Limb (tissue), 2 donors: ENCODE data around the gene QSOX2.

Source experiments
- DNase-seq, 2 donors: peaks; one replicate each; pipeline ENCODE4 v3.0.0-alpha.2; 2016; ENCODE audit errors: extremely low spot score in 2 of 2

Gene QSOX2, protein sequence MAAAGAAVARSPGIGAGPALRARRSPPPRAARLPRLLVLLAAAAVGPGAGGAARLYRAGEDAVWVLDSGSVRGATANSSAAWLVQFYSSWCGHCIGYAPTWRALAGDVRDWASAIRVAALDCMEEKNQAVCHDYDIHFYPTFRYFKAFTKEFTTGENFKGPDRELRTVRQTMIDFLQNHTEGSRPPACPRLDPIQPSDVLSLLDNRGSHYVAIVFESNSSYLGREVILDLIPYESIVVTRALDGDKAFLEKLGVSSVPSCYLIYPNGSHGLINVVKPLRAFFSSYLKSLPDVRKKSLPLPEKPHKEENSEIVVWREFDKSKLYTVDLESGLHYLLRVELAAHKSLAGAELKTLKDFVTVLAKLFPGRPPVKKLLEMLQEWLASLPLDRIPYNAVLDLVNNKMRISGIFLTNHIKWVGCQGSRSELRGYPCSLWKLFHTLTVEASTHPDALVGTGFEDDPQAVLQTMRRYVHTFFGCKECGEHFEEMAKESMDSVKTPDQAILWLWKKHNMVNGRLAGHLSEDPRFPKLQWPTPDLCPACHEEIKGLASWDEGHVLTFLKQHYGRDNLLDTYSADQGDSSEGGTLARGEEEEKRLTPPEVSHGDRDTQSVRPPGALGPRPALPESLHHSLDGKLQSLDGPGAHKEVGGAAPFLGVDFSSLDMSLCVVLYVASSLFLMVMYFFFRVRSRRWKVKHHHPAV

GRCh38 chr9:136245219-136246150 lies at the start of gene QSOX2:
Gene QSOX2, minus strand, starts transcription at chr9:136245812. Its CDS starts 9 bp downstream, at chr9:136245803.
- DNase-seq: peak; percentile 83 to 94

- no peak for DNase-seq
Observed at GRCh38 chr9:136295055-136295454, 49.4 kb upstream of the QSOX2 start.

DNA sequence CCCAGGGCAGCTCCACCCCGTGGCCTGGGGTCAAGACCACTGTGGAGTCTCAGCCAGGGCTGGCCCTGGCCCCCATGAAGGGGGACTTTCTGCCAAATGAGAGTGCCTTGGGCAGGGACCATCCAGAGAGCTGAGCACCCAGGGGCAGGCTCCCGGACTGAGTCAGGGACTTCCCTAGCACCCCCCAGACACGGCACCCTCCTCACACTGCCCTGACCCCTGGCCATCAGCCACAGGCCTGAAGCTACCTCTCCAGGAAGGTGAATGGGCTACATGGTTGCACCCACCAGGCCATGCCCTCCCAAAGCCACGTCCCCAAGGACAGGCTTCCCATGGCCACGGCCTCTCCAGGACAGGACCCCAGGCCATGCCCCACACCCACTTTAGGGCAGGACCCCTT lies 48.8 kb upstream of the QSOX2 start:
- DNase-seq: no peak

DNA sequence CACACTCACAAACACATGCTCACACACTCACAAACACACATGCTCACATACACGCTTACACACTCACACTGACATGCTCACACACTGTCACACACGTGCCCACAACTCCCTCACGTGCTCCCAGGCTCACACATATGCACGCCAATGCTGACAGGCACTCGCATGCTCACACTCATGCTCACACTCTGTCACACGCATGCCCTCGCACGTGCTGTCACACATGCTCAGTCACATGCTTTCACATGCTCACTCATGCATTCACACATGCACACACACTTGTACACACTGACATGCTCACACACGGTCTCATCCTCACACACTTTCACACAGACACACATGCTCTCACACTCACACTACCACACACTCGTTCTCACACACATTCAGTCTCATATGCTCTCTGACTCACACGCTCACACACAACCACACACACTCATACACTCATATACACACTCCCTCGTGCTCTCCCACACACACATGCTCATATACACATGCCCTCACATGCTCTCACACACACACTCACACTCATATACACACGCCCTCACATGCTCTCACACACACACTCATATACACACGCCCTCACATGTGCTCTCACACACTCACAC lies 48.0 kb upstream of the QSOX2 start:
- DNase-seq: no peak

DNA sequence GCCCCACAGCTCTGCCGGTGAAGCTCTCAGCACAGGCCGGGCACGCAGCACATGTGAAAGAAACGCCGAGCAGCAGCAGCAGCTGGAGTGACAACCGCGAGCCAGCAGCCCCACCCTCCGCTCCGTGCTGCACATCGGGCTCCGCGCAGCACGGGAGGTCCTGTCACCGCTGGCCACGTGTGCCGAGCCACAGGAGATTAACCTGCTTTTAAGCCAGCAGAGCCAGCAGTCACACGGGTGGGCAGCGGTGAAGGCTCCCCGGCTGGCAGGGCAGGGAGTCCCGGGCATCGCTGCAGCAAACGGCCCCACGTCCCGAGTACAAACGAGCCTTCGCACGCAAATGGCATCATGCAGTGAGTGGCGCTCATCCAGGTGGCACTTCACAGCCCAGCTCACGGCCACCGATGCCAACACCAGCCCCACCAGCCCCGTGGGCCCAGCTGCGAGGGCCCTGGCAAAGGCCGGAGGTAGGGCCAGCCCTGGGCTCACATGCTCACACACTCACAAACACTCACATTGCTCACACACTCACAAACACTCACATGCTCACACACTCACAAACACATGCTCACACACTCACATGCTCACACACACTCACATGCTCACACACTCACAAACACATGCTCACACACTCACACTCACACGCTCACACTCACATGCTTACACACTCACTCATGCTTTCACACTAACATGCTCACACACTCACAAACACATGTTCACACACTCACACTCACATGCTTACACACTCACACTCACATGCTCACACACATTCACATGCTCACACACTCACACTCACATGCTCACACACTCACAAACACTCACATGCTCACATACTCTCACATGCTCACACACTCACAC lies 47.2 kb upstream of the QSOX2 start:
- no peak for DNase-seq

DNA sequence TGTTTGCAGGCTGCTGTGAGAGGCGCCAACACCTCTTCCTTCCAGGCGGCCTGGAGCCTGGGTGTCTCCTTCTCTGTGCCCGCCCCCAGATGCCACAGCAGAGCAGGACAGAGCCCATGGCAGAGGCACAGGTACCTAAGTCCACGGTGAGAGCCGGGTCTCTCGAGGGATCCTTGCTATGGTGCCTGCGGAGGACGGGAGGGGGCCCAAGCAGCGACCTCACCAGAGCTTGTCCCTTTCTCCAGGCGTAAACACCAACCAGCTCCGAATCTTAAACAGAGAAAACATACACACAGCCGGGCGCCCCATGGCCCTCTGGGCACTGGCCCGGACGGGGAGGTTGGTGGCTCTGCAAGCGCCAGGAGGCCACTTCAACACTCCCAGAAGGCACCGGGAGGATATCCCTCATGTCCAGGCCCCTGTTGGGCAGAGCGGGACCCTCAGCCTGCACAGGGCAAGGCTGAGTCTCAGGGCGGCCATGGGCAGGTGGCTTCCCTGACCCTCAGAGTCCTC lies 46.5 kb upstream of the QSOX2 start:
- DNase-seq: no peak

DNA sequence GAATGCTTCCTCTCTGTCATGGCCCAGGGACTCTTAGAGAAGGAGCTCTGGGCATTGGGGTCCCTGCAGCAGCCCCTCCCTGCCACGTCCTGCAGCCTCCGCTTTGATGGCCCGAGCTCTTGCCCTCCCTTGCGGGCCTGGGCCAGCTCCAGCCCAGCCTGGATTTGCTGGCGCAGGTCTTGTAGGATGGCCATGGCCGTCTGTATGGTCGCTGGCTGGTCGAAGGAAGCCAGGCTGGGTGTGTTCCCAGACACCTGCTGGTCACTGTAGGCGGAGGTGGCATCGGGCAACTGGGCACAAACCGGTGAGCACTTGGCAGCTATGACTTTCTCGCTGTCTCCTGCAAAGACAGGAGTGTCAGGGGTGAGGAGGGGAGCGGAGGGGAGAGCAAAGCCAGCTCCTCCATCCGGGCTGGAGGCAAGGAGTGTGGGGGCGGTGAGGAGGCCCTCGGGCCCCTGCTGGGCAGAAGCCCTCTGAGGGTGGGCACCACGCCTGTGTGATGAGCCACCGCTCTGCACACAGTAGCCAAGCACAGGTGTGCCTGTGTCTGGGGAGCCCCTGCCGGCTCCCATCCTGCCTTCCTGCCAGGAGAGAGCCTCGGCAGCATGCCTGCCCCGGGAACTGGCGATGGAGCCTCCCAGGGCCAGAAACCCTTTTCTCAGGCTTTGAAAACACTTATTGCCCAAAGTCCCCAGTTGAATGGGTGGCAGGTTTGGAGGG lies 45.9 kb upstream of the QSOX2 start:
- no peak for DNase-seq

- DNase-seq: no peak
Observed at GRCh38 chr9:136290508-136291000, 44.9 kb upstream of the QSOX2 start.

- DNase-seq: no peak
Observed at GRCh38 chr9:136289651-136290507, 44.3 kb upstream of the QSOX2 start.

DNA sequence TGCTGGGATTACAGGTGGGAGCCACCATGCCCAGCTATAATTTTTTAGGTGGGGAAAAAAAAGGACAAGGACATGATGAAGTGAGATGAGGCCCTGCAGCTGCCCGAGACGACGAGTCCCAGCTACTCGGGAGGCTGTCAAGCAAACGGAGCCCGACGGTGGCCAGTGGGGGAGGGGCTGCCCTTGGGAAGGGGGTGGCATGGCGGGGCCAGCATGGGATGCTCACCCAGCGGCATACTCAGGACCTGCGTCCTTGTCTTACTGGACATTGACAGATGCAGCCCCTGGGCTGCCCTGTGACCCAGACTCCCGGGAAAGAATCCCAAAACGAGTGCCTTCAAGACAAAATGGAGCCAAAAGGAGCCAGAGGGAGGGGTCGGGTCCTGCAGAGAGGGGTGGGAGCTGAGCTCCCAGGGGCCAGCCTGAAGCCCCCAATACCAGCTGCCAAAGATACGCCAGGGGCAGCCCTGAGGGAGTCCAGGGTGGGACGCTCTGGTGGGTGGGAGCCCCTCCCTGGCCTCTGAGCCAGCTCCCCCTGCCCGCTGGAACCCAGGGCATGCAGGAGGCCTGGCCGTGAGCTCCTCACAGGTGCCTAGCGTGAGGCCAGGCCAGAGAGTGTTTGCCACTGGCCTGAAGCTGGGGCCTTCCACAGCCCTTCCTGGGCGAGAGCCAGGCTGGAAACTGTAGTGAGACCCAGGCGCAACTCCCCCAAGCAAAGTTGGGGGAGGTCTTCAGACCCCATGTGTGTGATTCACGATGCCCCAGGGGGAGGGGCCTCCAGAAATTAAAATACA lies 42.5 kb upstream of the QSOX2 start:
- no peak for DNase-seq

GRCh38 chr9:136286987-136287379 lies 41.4 kb upstream of the QSOX2 start:
- DNase-seq: no peak

GRCh38 chr9:136286359-136286986 lies 40.9 kb upstream of the QSOX2 start:
- no peak for DNase-seq

DNA sequence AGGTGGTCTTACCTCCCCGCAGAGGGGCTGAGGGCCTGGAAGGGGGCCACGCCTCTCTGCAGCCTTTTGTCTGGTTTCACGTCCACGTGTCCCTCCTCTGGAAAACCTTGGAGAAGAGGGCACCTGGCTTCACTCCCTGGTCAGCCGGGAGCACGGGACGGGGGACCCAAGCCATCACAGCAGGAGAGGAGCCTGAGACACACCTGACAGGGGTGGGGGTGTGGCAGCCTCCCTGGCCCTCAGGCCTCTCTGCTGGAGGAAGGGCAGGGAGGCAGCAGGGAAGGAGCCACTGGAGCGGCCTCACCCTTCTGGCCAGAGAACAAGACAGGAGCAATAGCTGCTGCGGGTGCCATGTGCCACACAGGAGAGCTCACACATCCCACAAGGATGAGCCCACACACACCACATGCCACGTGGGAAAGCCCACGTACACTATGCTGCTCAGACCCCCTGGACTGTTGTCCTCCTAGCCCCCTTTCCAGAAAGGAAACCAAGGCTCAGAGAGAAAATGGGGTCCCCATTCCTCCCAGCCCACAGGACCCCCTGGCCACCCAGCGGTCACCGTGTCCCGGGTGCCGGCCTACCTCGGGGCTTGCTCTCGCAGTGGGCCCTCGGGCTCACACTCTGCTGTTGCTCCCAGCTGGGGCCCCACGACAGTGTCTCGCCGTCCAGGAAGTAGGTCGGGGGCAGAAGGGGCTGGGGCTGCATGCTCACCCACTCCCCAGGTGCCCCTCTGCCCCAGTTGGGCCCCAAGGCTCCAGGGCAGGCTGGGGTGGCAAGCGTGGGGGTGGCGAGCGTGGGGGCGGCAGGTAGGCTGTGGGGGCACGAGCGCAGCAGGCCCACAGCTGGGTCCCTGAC lies 40.1 kb upstream of the QSOX2 start:
- no peak for DNase-seq

DNA sequence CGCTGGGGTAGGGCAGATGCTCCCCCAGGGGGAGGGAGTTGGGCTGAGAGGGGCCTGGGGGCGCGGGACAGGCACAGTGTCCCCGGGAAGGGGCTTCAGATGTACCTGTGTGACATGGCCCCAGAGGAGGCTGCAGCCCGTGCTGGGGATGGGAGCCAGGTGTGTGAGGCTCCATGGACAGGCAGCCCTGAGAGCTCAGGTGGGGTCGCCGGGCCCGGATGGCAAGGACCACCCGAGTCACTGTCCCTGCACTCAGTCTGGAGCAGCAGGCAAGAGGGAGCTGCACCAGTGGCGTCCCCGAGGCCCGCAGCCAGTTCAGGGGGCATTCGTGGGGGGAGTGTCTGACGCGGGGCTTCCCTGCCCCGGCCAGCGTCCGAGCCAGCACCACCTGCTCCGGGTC lies 39.3 kb upstream of the QSOX2 start:
- no peak for DNase-seq

GRCh38 chr9:136284311-136284710 lies 38.7 kb upstream of the QSOX2 start:
- DNase-seq: no peak
